ENCODE measurements around the gene SP6.

Gene SP6

DNA sequence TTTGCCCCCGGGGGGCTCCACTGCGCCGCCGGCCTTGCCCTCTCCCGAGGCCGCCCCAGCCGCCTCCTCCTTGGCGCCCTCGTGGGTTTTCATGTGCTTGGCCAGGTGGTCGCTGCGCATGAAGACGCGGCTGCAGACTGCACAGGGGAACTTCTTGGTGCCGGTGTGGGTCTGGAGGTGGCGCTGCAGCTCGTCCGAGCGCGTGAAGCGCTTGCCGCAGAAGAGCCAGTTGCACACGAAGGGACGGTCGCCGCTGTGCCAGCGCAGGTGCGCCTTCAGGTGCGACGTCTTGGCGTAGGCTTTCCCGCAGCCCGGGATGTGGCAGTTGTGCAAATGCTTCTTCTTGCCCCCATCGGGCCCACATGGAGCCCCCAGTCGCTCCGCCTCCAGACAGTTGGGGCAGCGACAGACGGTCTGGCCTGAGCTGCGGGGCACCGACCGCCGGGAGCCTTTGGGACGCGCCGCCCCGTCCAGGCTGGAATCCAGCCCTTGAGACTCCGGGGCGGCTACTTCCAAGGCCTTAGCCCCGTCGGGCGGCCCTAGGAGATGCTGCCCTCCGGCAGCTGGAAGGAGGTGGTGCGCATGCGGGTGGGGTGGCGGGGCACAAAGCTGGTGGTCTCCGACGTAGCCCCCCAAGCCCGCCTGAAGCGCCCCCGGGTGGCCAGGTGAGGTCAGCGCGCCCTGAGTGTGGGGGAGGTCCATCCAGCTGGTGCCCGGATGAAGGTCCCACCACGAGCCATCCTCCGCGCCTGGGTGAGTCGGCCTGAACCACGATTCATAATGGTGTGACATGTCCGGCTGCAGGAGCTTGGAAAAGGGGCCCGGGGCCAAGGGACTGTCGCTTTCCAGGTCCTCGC is 3.4 kb downstream of the SP6 start:
- H3K9me3 Mint-ChIP-seq = no peaks in the 10 kb centered on the region
- H3K36me3 Mint-ChIP-seq (ENCODE audit: low read depth) = no peaks in the 10 kb centered on the region

DNA sequence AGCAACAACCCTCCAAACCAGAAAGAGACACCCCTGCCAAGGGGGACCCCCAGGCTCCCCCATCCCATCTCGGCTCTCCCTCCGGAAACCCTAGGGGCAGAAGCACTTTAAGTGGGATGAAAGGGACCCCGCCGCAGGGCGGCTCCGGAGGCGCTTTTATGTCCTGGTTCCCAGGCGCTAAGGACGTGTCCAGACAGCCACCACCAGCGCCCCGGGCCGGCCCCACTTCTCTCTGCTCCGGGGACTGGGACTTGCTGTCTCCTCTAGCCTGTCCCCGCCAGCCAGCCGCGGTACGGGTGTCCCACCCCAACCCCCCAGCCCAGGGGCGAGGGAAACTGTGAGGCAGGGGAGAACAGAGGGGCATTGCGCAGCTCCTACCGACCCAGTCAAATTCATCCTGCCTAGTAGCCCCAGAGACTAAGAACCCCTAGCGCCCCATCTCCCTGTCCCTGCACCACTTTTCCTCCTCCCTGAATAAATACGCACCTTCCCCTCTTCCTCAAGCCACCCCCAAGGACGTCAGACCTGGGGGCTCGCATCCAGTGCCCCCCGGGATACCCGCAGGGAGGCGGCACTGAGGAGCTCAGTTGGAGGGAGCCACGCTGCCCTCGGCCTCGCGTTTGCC is 4.1 kb downstream of the SP6 start:
- peak overlapping the region; percentile 35 to 50 (median 38) for H3K4me3 Mint-ChIP-seq
- H3K27me3 Mint-ChIP-seq (ENCODE audit: low read depth) = peaks cover 84% of the 10 kb centered on the region
- H3K4me1 Mint-ChIP-seq = peaks cover 39% of the 10 kb centered on the region
- TF ChIP-seq CTCF (IDR thresholded peaks at IDR 0.05; ENCODE audit: unreplicated experiment in 3 of 3) = no peak
- no peak overlapping the region for H3K27ac Mint-ChIP-seq
- H3K9me3 Mint-ChIP-seq = no peaks in the 10 kb centered on the region
- H3K36me3 Mint-ChIP-seq (ENCODE audit: low read depth) = no peaks in the 10 kb centered on the region

More for the DNA sequence above, 3.4 kb downstream of the SP6 start:
- H3K27me3 Mint-ChIP-seq (ENCODE audit: low read depth) = peaks cover 92% of the 10 kb centered on the region
- peak in 2 of 3 experiments; percentile 21 to 29 for TF ChIP-seq CTCF (IDR thresholded peaks at IDR 0.05; ENCODE audit: unreplicated experiment in 3 of 3)
- no peak overlapping the region for H3K27ac Mint-ChIP-seq
- H3K4me3 Mint-ChIP-seq = no peak overlapping the region
- peaks cover 40% of the 10 kb centered on the region for H3K4me1 Mint-ChIP-seq

DNA sequence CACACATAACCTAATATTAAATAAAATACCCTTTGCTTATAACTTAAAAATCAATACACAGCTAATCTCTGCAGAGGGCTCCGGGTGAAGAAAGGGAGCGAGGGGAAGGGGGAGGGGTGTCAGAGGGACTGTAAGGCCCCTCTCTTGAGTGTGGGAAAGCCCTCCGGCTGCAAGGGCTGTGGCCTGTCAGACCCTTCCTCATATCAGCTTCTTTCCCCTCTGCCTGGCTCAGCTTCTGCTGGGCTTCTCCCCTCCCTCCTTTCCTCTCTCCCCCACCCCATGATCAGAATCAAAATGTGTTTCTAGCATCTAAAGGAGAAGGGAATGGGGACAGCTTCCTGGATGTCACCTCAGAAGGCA is 5.3 kb downstream of the SP6 start:
- TF ChIP-seq CTCF (IDR thresholded peaks at IDR 0.05; ENCODE audit: unreplicated experiment in 3 of 3) = no peak
- Mint-ChIP-seq H3K4me1 (peaks cover 44% of the 10 kb centered on the region), H3K27ac (peak overlapping the region in 1 of 3 experiments; percentile 16), H3K27me3 (ENCODE audit: low read depth) (peaks cover 74% of the 10 kb centered on the region), H3K4me3 (peak overlapping the region in 1 of 3 experiments; percentile 22), H3K9me3 (no peaks in the 10 kb centered on the region), H3K36me3 (ENCODE audit: low read depth) (no peaks in the 10 kb centered on the region)

DNA sequence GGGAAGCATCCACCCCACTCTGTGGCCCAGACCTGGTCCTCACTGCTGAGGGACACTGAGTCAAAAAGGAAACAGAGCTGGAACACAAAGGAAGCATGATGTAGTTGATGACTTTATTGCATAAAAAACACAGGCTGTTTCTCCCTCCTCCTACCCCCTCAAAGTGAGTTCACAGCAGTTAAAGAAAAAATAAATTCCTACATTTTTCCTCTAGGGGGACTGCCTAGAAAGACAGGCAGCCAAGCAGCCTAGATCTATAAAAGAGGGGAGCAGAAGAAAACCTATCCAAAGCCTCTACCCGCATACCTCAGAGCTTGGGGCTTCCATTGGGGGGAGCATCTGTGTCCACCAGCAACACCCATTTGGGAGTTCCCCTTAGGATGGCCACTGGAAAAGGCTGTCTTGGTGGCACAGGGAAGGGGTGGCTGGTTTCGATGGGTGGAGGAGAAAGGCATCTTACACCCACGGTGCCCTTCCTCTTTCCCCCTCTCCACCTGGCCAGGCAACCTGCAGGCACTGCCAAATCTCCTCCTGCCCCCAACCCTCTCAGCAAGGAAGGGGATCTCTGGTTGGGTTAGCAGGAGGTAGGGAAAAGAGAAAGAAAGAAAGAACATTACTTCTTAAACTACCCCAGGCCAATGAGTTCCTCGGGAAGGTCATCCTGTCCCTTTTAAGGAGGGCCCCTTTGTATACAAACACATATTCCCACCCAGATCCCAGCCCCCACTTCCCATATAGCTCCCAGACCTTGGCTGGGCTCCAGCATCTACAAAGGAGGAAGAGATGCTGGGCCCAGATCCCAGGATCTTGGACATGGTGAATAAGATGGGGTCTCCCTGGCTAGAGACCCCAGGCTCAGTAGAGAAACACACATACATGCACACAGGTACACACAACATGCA is 5.9 kb downstream of the SP6 start:
- TF ChIP-seq CTCF (IDR thresholded peaks at IDR 0.05; ENCODE audit: unreplicated experiment in 3 of 3) = peak; percentile 29 to 46 (median 34)
- Mint-ChIP-seq H3K4me3 (peak overlapping the region in 2 of 3 experiments; percentile 22 to 36), H3K36me3 (ENCODE audit: low read depth) (no peaks in the 10 kb centered on the region), H3K4me1 (peaks cover 48% of the 10 kb centered on the region), H3K27me3 (ENCODE audit: low read depth) (peaks cover 68% of the 10 kb centered on the region), H3K27ac (peak overlapping the region in 1 of 3 experiments; percentile 54), H3K9me3 (no peaks in the 10 kb centered on the region)

GRCh38 chr17:47844227-47844626 is 6.7 kb downstream of the SP6 start:
- H3K4me1 Mint-ChIP-seq = peaks cover 54% of the 10 kb centered on the region
- no peaks in the 10 kb centered on the region for H3K9me3 Mint-ChIP-seq
- H3K4me3 Mint-ChIP-seq = peak overlapping the region in 1 of 3 experiments; percentile 21
- no peak overlapping the region for H3K27ac Mint-ChIP-seq
- peaks cover 59% of the 10 kb centered on the region for H3K27me3 Mint-ChIP-seq (ENCODE audit: low read depth)
- no peak for TF ChIP-seq CTCF (IDR thresholded peaks at IDR 0.05; ENCODE audit: unreplicated experiment in 3 of 3)
- H3K36me3 Mint-ChIP-seq (ENCODE audit: low read depth) = no peaks in the 10 kb centered on the region

Measured in nephron (organoid).